Measurements from ENCODE around the gene NELFE. TPM values are rescaled to one million over a fixed set of nuclear protein-coding genes. Genes with fewer than 3 reads are reported as not detected.

Gene NELFE
- total and polyA plus RNA-seq, 2 of the 13 experiments (the other 11 are each of a cell fraction or from before 2014, with no cell fraction given): 51.3 to 69.8 TPM

DNA sequence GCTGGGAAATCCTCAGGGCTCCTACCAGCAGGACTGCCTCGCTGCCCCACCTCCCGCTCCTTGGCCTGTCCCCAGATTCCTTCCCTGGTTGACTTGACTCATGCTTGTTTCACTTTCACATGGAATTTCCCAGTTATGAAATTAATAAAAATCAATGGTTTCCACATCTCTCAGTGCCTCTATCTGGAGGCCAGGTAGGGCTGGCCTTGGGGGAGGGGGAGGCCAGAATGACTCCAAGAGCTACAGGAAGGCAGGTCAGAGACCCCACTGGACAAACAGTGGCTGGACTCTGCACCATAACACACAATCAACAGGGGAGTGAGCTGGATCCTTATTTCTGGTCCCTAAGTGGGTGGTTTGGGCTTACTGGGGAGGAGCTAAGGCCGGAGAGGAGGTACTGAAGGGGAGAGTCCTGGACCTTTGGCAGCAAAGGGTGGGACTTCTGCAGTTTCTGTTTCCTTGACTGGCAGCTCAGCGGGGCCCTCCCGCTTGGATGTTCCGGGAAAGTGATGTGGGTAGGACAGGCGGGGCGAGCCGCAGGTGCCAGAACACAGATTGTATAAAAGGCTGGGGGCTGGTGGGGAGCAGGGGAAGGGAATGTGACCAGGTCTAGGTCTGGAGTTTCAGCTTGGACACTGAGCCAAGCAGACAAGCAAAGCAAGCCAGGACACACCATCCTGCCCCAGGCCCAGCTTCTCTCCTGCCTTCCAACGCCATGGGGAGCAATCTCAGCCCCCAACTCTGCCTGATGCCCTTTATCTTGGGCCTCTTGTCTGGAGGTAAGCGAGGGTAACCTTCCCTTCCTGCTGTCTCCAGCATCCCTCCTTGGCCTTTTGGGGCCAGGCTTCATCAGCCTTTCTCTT is 13.0 kb downstream of the NELFE start, which contains the start of gene CFB (continued):
- peak; percentile 95 for TF ChIP-seq TARDBP (CRISPR knock-in tag; IDR thresholded peaks at IDR 0.05)
- TF ChIP-seq ZFP37 (CRISPR knock-in tag; IDR thresholded peaks at IDR 0.05; ENCODE audit: borderline replicate concordance): 0 out of 2 replicates have a peak, but pooled peaks have one; percentile 12
- peak; percentile 94 for TF ChIP-seq FOXO1 (CRISPR knock-in tag; IDR thresholded peaks at IDR 0.05)
- TF ChIP-seq HDAC2 (CRISPR knock-in tag; IDR thresholded peaks at IDR 0.05): peak; percentile 94
- TF ChIP-seq ZNF629 (CRISPR knock-in tag; conservative IDR thresholded peaks at IDR 0.05): peak; percentile 35; the same call in 1 of the 2 replicates
- peak in 1 of 2 experiments; percentile 87; a peak in 2 of 4 replicates for TF ChIP-seq KLF16 (CRISPR knock-in tag; IDR thresholded peaks at IDR 0.05)
- TF ChIP-seq CBFB (CRISPR knock-in tag; IDR thresholded peaks at IDR 0.05): peak; percentile 42
- TF ChIP-seq SIX1 (CRISPR knock-in tag; IDR thresholded peaks at IDR 0.05; ENCODE audit: borderline replicate concordance): peak; percentile 72; the same call in 1 of the 2 replicates
- TF ChIP-seq ZNF30 (CRISPR knock-in tag; IDR thresholded peaks at IDR 0.05): no peak
- TF ChIP-seq, protein P1, sequence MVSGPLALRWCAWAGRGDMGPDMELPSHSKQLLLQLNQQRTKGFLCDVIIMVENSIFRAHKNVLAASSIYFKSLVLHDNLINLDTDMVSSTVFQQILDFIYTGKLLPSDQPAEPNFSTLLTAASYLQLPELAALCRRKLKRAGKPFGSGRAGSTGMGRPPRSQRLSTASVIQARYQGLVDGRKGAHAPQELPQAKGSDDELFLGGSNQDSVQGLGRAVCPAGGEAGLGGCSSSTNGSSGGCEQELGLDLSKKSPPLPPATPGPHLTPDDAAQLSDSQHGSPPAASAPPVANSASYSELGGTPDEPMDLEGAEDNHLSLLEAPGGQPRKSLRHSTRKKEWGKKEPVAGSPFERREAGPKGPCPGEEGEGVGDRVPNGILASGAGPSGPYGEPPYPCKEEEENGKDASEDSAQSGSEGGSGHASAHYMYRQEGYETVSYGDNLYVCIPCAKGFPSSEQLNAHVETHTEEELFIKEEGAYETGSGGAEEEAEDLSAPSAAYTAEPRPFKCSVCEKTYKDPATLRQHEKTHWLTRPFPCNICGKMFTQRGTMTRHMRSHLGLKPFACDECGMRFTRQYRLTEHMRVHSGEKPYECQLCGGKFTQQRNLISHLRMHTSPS (CRISPR knock-in tag; IDR thresholded peaks at IDR 0.05; ENCODE audit: low read depth): peak; percentile 38; the same call in 1 of the 2 replicates
- no peak for TF ChIP-seq PCBP2 (optimal IDR thresholded peaks at IDR 0.05; ENCODE audit: low read depth, low read length, poor library complexity, severe bottlenecking)
- TF ChIP-seq THYN1 (CRISPR knock-in tag; IDR thresholded peaks at IDR 0.05; ENCODE audit: borderline replicate concordance, low read depth): no peak
- TF ChIP-seq RELA (CRISPR knock-in tag; IDR thresholded peaks at IDR 0.05): peak; percentile 96
- TF ChIP-seq ZSCAN9 (CRISPR knock-in tag; IDR thresholded peaks at IDR 0.05; ENCODE audit: borderline replicate concordance): peak; percentile 69; the same call in 1 of the 2 replicates
- TF ChIP-seq, protein P2, sequence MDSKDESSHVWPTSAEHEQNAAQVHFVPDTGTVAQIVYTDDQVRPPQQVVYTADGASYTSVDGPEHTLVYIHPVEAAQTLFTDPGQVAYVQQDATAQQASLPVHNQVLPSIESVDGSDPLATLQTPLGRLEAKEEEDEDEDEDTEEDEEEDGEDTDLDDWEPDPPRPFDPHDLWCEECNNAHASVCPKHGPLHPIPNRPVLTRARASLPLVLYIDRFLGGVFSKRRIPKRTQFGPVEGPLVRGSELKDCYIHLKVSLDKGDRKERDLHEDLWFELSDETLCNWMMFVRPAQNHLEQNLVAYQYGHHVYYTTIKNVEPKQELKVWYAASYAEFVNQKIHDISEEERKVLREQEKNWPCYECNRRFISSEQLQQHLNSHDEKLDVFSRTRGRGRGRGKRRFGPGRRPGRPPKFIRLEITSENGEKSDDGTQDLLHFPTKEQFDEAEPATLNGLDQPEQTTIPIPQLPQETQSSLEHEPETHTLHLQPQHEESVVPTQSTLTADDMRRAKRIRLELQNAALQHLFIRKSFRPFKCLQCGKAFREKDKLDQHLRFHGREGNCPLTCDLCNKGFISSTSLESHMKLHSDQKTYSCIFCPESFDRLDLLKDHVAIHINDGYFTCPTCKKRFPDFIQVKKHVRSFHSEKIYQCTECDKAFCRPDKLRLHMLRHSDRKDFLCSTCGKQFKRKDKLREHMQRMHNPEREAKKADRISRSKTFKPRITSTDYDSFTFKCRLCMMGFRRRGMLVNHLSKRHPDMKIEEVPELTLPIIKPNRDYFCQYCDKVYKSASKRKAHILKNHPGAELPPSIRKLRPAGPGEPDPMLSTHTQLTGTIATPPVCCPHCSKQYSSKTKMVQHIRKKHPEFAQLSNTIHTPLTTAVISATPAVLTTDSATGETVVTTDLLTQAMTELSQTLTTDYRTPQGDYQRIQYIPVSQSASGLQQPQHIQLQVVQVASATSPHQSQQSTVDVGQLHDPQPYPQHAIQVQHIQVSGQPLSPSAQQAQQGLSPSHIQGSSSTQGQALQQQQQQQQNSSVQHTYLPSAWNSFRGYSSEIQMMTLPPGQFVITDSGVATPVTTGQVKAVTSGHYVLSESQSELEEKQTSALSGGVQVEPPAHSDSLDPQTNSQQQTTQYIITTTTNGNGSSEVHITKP (CRISPR knock-in tag; IDR thresholded peaks at IDR 0.05; ENCODE audit: low read depth): peak; percentile 88; the same call in 1 of the 2 replicates
- TF ChIP-seq, protein P3, sequence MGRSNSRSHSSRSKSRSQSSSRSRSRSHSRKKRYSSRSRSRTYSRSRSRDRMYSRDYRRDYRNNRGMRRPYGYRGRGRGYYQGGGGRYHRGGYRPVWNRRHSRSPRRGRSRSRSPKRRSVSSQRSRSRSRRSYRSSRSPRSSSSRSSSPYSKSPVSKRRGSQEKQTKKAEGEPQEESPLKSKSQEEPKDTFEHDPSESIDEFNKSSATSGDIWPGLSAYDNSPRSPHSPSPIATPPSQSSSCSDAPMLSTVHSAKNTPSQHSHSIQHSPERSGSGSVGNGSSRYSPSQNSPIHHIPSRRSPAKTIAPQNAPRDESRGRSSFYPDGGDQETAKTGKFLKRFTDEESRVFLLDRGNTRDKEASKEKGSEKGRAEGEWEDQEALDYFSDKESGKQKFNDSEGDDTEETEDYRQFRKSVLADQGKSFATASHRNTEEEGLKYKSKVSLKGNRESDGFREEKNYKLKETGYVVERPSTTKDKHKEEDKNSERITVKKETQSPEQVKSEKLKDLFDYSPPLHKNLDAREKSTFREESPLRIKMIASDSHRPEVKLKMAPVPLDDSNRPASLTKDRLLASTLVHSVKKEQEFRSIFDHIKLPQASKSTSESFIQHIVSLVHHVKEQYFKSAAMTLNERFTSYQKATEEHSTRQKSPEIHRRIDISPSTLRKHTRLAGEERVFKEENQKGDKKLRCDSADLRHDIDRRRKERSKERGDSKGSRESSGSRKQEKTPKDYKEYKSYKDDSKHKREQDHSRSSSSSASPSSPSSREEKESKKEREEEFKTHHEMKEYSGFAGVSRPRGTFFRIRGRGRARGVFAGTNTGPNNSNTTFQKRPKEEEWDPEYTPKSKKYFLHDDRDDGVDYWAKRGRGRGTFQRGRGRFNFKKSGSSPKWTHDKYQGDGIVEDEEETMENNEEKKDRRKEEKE (IDR thresholded peaks at IDR 0.05): no peak
- TF ChIP-seq AKAP8 (CRISPR knock-in tag; IDR thresholded peaks at IDR 0.05): peak; percentile 64
- TF ChIP-seq, protein P4, sequence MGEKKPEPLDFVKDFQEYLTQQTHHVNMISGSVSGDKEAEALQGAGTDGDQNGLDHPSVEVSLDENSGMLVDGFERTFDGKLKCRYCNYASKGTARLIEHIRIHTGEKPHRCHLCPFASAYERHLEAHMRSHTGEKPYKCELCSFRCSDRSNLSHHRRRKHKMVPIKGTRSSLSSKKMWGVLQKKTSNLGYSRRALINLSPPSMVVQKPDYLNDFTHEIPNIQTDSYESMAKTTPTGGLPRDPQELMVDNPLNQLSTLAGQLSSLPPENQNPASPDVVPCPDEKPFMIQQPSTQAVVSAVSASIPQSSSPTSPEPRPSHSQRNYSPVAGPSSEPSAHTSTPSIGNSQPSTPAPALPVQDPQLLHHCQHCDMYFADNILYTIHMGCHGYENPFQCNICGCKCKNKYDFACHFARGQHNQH (CRISPR knock-in tag; IDR thresholded peaks at IDR 0.05): peak; percentile 87
- TF ChIP-seq FOXM1 (CRISPR knock-in tag; IDR thresholded peaks at IDR 0.05): no peak
